Body of pancreas (tissue), 4 donors: Measurements from ENCODE around the gene HMOX2. TPM values are rescaled to one million over a fixed set of nuclear protein-coding genes. Genes with fewer than 3 reads are reported as not detected.
A peak's percentile ranks its signal among the peaks of the same experiment; 100 is the strongest.

ENCODE experiments used
- ATAC-seq: fragments of 150-250 bp; one replicate; pipeline ENCODE4 v1.9.1; 2016
- DNase-seq, 4 donors: peaks; one replicate each; pipeline ENCODE4 v3.0.0-alpha.2; 2019
- H3K27ac ChIP-seq, 4 donors: fragments of 200-600 bp; sonication (generic); 1 replicate in 3 of 4; 2 replicates in 1 of 4; pipeline versions ENCODE4 v1.5.1 to v1.6.1; 2016 to 2019; ENCODE audit warnings: mild to moderate bottlenecking in 1 of 4, mixed read lengths in 1 of 4, moderate library complexity in 1 of 4
- H3K27me3 ChIP-seq, 2 donors: fragments of 200-600 bp; sonication (generic); one replicate each; pipeline ENCODE4 v1.6.0; 2016; ENCODE audit warnings: mild to moderate bottlenecking in 1 of 2
- H3K36me3 ChIP-seq, 2 donors: fragments of 200-600 bp; sonication (generic); replicated peaks in 1 of 2; 2 replicates each; pipeline ENCODE4 v1.5.1; 2016; ENCODE audit warnings: low read depth in 2 of 2; ENCODE audit not compliant: insufficient read depth in 1 of 2
- H3K4me1 ChIP-seq: fragments of 200-600 bp; sonication (generic); one replicate; pipeline ENCODE4 v1.6.0; 2016
- H3K4me3 ChIP-seq, 2 donors: fragments of 200-600 bp; sonication (generic); 1 replicate in 1 of 2; 2 replicates in 1 of 2; pipeline ENCODE4 v1.5.1; 2016 to 2019
- H3K9me3 ChIP-seq, 3 donors: fragments of 200-600 bp; sonication (generic); 1 replicate in 2 of 3; 2 replicates in 1 of 3; pipeline ENCODE4 v1.5.1; 2016
- CTCF ChIP-seq, 7 experiments: fragments of 450-650 bp in 4 of 7; fragments of 200-600 bp in 3 of 7; sonication (generic) in 3 of 7; IDR thresholded peaks; one replicate each; pipeline ENCODE4 v1.5.1; 2016 to 2019; ENCODE audit warnings: antibody characterized with exemption in 7 of 7
- POLR2A ChIP-seq, 3 donors: fragments of 450-650 bp; IDR thresholded peaks; one replicate each; pipeline ENCODE4 v1.6.1; 2016; ENCODE audit warnings: antibody characterized with exemption in 3 of 3, mild to moderate bottlenecking in 2 of 3
- WGBS, 2 donors: methylation state at CpG; one replicate each; pipeline ENCODE4 v1.1.5; 2017; 5-methylcytosine and 5-hydroxymethylcytosine counted together
- intact Hi-C: fragments of 100-400 bp; cut with DNase I; formaldehyde crosslinking; loops from one replicate; pipeline ENCODE4 v1.15.1; 2023
- total RNA-seq, 2 donors: library from RNA; depleted of rRNA; stranded (reverse); fragments of >200 nt; gene quantifications; one replicate each; pipeline ENCODE4 v1.1.0, GENCODE V29; 2016

The HMOX2 gene
- total RNA-seq, 2 donors from 2014 or later: 18.4 to 115 TPM

- DNase-seq: no peak
- Histone ChIP-seq H3K27me3 (no peaks in the 10 kb centered on the region), H3K4me3 (no peak overlapping the region), H3K9me3 (no peaks in the 10 kb centered on the region), H3K36me3 (no peaks in the 10 kb centered on the region), H3K4me1 (peaks cover 38% of the 10 kb centered on the region), H3K27ac (peak overlapping the region in 1 of 4 donors; percentile 15)
- TF ChIP-seq POLR2A (IDR thresholded peaks at IDR 0.05) (no peak), CTCF (IDR thresholded peaks at IDR 0.05) (no peak)
- 61 to 65% methylated on average over 2 of the region's 2 CpGs for WGBS, 2 donors
- no peak for ATAC-seq
- intact Hi-C loops: no loop called here
These were observed 1.8 kb downstream of the HMOX2 start for GRCh38 chr16:4477966-4478365.

- TF ChIP-seq POLR2A (IDR thresholded peaks at IDR 0.05) (no peak), CTCF (IDR thresholded peaks at IDR 0.05) (no peak)
- no peaks in the 10 kb centered on the region for H3K36me3 ChIP-seq
- no peak for ATAC-seq
- H3K4me3 ChIP-seq: no peak overlapping the region
- H3K4me1 ChIP-seq: peaks cover 37% of the 10 kb centered on the region
- no peak for DNase-seq
- no peaks in the 10 kb centered on the region for H3K9me3 ChIP-seq
- no peaks in the 10 kb centered on the region for H3K27me3 ChIP-seq
- 31 to 33% methylated on average over 2 of the region's 2 CpGs for WGBS, 2 donors
- intact Hi-C loops: no loop called here
- H3K27ac ChIP-seq: no peak overlapping the region
These were observed 5.3 kb downstream of the HMOX2 start for GRCh38 chr16:4481526-4481925.

GRCh38 chr16:4481963-4482362 is 5.8 kb downstream of the HMOX2 start:
- Histone ChIP-seq H3K36me3 (no peaks in the 10 kb centered on the region), H3K27ac (no peak overlapping the region), H3K4me3 (no peak overlapping the region), H3K9me3 (no peaks in the 10 kb centered on the region), H3K4me1 (peaks cover 41% of the 10 kb centered on the region), H3K27me3 (no peaks in the 10 kb centered on the region)
- ATAC-seq (no peak), DNase-seq (no peak)
- WGBS, 2 donors: 82 to 92% methylated on average over 1 of the region's 1 CpG
- intact Hi-C loops: no loop called here
- TF ChIP-seq CTCF (IDR thresholded peaks at IDR 0.05) (no peak), POLR2A (IDR thresholded peaks at IDR 0.05) (no peak)

GRCh38 chr16:4486126-4486893 is 10.1 kb downstream of the HMOX2 start:
- H3K4me3 ChIP-seq: no peak overlapping the region
- ATAC-seq: peak; percentile 85

More at GRCh38 chr16:4486126-4486893, 10.1 kb downstream of the HMOX2 start:
- TF ChIP-seq POLR2A (IDR thresholded peaks at IDR 0.05): no peak
- no peak for TF ChIP-seq CTCF (IDR thresholded peaks at IDR 0.05)
- H3K27me3 ChIP-seq: no peaks in the 10 kb centered on the region
- H3K36me3 ChIP-seq: no peaks in the 10 kb centered on the region
- intact Hi-C loops: no loop called here
- H3K27ac ChIP-seq: peak overlapping the region; percentile 35 to 88 (median 75)
- no peaks in the 10 kb centered on the region for H3K9me3 ChIP-seq
- DNase-seq: peak; percentile 57 to 73 (median 70)
- peaks cover 57% of the 10 kb centered on the region for H3K4me1 ChIP-seq
- 41 to 45% methylated on average over 3 of the region's 3 CpGs for WGBS, 2 donors
